Hepatocyte (in vitro differentiated cells): Measurements from ENCODE around the gene FBXO27. TPM values are rescaled to one million over a fixed set of nuclear protein-coding genes. Genes with fewer than 3 reads are reported as not detected.
"Not testable (repeated sequence)": the region's sequence is repeated elsewhere in the genome, so short reads cannot be mapped to it uniquely, and the experiment has no call there.

ENCODE experiments used
- DNase-seq: peaks from one replicate; pipeline ENCODE4 v3.0.0-alpha.2; 2016; ENCODE audit warnings: low spot score
- H2AFZ ChIP-seq: fragments of 200-600 bp; sonication (generic); 2 replicates; pipeline ENCODE4 v1.6.0; 2016; ENCODE audit warnings: antibody characterized with exemption, mild to moderate bottlenecking
- H3K27ac ChIP-seq: fragments of 200-600 bp; sonication (generic); 2 replicates; pipeline ENCODE4 v1.5.1; 2016; ENCODE audit warnings: mild to moderate bottlenecking
- H3K27me3 ChIP-seq: fragments of 200-600 bp; sonication (generic); 2 replicates; pipeline ENCODE4 v1.6.1; 2016
- H3K36me3 ChIP-seq: fragments of 200-600 bp; sonication (generic); replicated peaks from 2 replicates; pipeline ENCODE4 v1.5.1; 2016; ENCODE audit warnings: low read depth; ENCODE audit not compliant: insufficient read depth
- H3K4me1 ChIP-seq: fragments of 200-600 bp; sonication (generic); 2 replicates; pipeline ENCODE4 v1.5.1; 2016; ENCODE audit warnings: mild to moderate bottlenecking, moderate library complexity; ENCODE audit not compliant: insufficient read depth
- H3K4me2 ChIP-seq: fragments of 200-600 bp; sonication (generic); 2 replicates; pipeline ENCODE4 v1.6.0; 2016
- H3K4me3 ChIP-seq: fragments of 200-600 bp; sonication (generic); 2 replicates; pipeline ENCODE4 v1.5.1; 2016; ENCODE audit warnings: mild to moderate bottlenecking
- H3K79me2 ChIP-seq: fragments of 200-600 bp; sonication (generic); 2 replicates; pipeline ENCODE4 v1.6.0; 2017; ENCODE audit warnings: mild to moderate bottlenecking
- H3K9me2 ChIP-seq: fragments of 200-600 bp; sonication (generic); replicated peaks from 2 replicates; pipeline ENCODE4 v1.6.0; 2017; ENCODE audit warnings: mild to moderate bottlenecking; ENCODE audit not compliant: insufficient read depth
- H3K9me3 ChIP-seq: fragments of 200-600 bp; sonication (generic); 2 replicates; pipeline ENCODE4 v1.5.1; 2016; ENCODE audit warnings: low read depth, mild to moderate bottlenecking
- H4K20me1 ChIP-seq: fragments of 200-600 bp; sonication (generic); 2 replicates; pipeline ENCODE4 v1.6.0; 2016; ENCODE audit warnings: mild to moderate bottlenecking; ENCODE audit not compliant: insufficient read depth, poor library complexity, severe bottlenecking
- EZH2 ChIP-seq: fragments of 200-600 bp; sonication (generic); IDR thresholded peaks from 2 replicates; pipeline ENCODE4 v1.6.1; 2016; ENCODE audit warnings: antibody characterized with exemption, mild to moderate bottlenecking, borderline replicate concordance
- EZH2phosphoT487 ChIP-seq: fragments of 200-600 bp; sonication (generic); IDR thresholded peaks from one replicate; pipeline ENCODE4 v1.6.1; 2018; ENCODE audit warnings: antibody characterized with exemption, mild to moderate bottlenecking, low read depth, moderate library complexity; ENCODE audit not compliant: unreplicated experiment, severe bottlenecking
- WGBS: methylation state at CpG from one replicate; pipeline ENCODE4 v1.1.6; 2016; ENCODE audit warnings: low lambda C conversion rate; ENCODE audit errors: missing lambda C conversion rate; 5-methylcytosine and 5-hydroxymethylcytosine counted together
- polyA plus RNA-seq: library from polyadenylated mRNA; unstranded; fragments of >200 nt; fragmentation: Nextera tagmentation; extraction: Ambion mirVana; gene quantifications from 2 replicates; pipeline ENCODE4 v1.2.1, GENCODE V29; 2016
- total RNA-seq: library from RNA; depleted of rRNA; stranded (reverse); fragments of >200 nt; gene quantifications from 2 replicates; pipeline ENCODE4 v1.2.3, GENCODE V29; 2014
- TF ChIP-seq, protein P1 (sequence below): fragments of 200-600 bp; sonication (generic); IDR thresholded peaks from 2 replicates; pipeline ENCODE4 v1.5.1; 2016; ENCODE audit warnings: antibody characterized with exemption, mild to moderate bottlenecking; ENCODE audit not compliant: poor library complexity

Gene FBXO27
- total and polyA plus RNA-seq, 2 experiments from 2014 or later: 6.7 to 11.0 TPM

DNA sequence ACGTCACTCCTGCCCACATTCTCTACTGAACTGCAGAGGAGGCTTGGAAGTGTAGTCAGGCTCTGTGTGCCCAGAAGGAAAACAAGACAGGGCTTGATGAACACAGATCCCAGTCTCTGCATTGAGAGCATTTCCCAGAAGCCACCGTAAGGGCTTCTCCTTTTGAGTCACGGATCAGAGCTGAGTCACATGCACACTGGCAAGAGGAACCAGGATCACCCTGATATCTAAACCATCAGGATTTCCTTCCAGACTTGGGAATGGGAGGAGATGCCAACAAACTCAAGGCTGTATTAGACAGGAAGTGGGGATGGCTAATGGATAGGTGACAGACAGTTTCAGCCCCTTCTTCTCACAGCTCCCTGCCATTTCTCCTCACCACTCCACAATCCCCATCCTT lies 39.1 kb downstream of the FBXO27 start:
- Histone ChIP-seq H3K79me2 (no peaks in the 10 kb centered on the region), H3K27ac (no peak overlapping the region)
- DNase-seq: peak; percentile 34

DNA sequence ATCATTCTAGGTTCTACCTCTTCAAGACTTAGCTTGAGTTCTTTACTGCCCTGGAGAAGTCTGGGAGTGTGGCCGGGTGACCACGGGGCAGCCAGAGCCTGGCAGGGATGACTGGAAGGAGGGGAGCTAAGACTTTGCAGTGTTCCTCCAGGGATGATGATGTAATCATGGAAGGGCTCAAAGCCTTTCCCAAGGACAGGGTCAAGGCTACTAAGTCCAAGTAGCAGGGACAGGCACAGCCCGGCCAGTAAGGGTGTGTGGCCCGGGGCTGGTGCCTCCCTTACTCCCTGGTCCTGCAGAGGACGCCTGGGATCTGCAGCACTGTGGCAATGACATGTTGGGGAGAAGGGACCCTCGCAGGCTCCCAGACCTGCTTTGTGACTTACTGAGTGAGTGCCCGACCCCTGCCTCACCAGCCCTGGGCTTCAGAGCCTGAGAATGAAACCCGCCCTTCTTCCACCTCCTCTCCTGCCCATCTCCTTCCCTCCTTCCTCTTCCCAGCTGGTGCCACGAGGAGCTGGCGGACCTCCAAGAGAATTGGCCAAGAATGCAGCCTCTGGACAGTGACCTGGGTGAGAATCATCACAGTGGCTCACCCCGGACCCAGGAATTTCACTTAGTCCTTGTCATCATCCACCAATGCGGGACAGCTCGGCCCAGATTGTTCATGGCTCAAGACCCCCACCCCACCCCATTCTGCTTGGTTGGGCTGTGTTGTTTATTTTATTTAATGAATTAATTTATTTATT lies 41.2 kb downstream of the FBXO27 start:
- Histone ChIP-seq H4K20me1 (no peaks in the 10 kb centered on the region), H3K9me2 (no peaks in the 10 kb centered on the region), H2AFZ (no peak overlapping the region), H3K4me2 (no peak overlapping the region), H3K9me3 (no peaks in the 10 kb centered on the region), H3K4me1 (peaks cover 21% of the 10 kb centered on the region), H3K36me3 (no peaks in the 10 kb centered on the region), H3K79me2 (no peaks in the 10 kb centered on the region), H3K27ac (no peak overlapping the region), H3K27me3 (no peaks in the 10 kb centered on the region), H3K4me3 (no peak overlapping the region)
- TF ChIP-seq EZH2phosphoT487 (no peak), EZH2 (no peak)
- TF ChIP-seq, protein P1, sequence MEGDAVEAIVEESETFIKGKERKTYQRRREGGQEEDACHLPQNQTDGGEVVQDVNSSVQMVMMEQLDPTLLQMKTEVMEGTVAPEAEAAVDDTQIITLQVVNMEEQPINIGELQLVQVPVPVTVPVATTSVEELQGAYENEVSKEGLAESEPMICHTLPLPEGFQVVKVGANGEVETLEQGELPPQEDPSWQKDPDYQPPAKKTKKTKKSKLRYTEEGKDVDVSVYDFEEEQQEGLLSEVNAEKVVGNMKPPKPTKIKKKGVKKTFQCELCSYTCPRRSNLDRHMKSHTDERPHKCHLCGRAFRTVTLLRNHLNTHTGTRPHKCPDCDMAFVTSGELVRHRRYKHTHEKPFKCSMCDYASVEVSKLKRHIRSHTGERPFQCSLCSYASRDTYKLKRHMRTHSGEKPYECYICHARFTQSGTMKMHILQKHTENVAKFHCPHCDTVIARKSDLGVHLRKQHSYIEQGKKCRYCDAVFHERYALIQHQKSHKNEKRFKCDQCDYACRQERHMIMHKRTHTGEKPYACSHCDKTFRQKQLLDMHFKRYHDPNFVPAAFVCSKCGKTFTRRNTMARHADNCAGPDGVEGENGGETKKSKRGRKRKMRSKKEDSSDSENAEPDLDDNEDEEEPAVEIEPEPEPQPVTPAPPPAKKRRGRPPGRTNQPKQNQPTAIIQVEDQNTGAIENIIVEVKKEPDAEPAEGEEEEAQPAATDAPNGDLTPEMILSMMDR: no peak
- no peak for DNase-seq
- WGBS: 88% methylated on average over 13 of the region's 13 CpGs

More for the DNA sequence above, 39.1 kb downstream of the FBXO27 start:
- H3K36me3 ChIP-seq: no peaks in the 10 kb centered on the region
- H3K4me1 ChIP-seq: peaks cover 21% of the 10 kb centered on the region
- no peaks in the 10 kb centered on the region for H3K9me2 ChIP-seq
- 75% methylated on average over 3 of the region's 3 CpGs for WGBS
- no peak overlapping the region for H3K4me3 ChIP-seq
- H3K9me3 ChIP-seq: no peaks in the 10 kb centered on the region
- H3K27me3 ChIP-seq: no peaks in the 10 kb centered on the region
- H3K4me2 ChIP-seq: no peak overlapping the region
- no peak overlapping the region for H2AFZ ChIP-seq
- TF ChIP-seq EZH2 (no peak), EZH2phosphoT487 (no peak)
- TF ChIP-seq, protein P1: no peak
- H4K20me1 ChIP-seq: no peaks in the 10 kb centered on the region

DNA sequence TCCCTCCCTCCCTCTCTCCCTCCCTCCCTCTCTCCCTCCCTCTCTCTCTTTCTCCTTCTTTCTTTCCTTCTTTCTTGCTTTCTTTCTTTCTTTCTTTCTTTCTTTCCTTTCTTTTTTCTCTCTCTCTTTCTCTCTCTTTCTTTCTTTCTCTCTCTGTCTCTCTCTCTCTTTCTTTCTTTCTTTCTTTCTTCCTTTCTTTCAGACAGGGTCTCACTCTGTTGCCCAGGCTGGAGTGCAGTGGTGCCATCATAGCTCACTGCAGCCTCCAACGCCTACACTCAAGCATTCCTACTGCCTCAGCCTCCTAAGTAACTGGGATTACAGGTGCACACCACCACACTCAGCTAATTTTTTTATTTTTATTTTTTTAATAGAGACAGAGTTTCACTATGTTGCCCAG lies 42.7 kb downstream of the FBXO27 start:
- H3K9me3 ChIP-seq, H3K27me3 ChIP-seq, H3K4me3 ChIP-seq, H3K4me2 ChIP-seq, H4K20me1 ChIP-seq, H3K9me2 ChIP-seq, H3K36me3 ChIP-seq, H3K79me2 ChIP-seq, H2AFZ ChIP-seq, DNase-seq: not testable (repeated sequence)
- Histone ChIP-seq H3K27ac (peak overlapping the region; percentile 69), H3K4me1 (peaks cover 17% of the 10 kb centered on the region)
- 100% methylated on average over 1 of the region's 1 CpG for WGBS

DNA sequence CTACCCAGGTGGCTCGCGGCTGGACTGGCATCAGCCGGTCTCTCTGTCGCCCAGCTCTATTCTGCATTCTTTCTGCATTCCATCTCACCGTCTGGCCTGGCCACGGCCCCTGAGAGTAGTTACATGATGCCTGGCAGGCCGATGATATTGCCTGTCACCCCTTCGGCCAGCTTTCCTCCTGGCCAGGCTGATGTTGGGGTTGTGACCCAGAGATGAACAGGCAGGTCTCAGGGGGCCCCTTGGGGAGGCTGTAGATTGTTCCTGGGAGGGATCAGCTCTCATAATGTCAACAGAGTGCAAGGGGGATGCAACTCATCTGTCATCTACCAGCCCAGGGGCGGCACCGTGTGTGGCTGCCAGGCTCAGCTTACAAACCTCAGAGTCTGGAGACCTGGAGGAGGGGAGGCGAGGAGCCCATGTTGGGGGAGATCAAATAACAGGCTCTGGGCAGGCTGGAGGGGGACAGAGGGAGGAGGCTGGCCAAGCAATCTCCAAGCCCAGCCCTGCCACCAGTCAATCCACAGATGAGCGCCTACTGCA lies 43.2 kb downstream of the FBXO27 start:
- H2AFZ ChIP-seq: peak overlapping the region; percentile 52
- no peaks in the 10 kb centered on the region for H3K79me2 ChIP-seq
- peak; percentile 65 for DNase-seq
- H3K27ac ChIP-seq: peak overlapping the region; percentile 69
- peaks cover 17% of the 10 kb centered on the region for H3K4me1 ChIP-seq
- WGBS: 32% methylated on average over 11 of the region's 12 CpGs
- H3K36me3 ChIP-seq: no peaks in the 10 kb centered on the region
- TF ChIP-seq EZH2phosphoT487 (no peak), EZH2 (no peak)
- TF ChIP-seq, protein P1: no peak
- H3K4me3 ChIP-seq: no peak overlapping the region
- no peaks in the 10 kb centered on the region for H3K9me3 ChIP-seq
- peak overlapping the region; percentile 37 for H3K4me2 ChIP-seq
- no peaks in the 10 kb centered on the region for H4K20me1 ChIP-seq
- H3K27me3 ChIP-seq: no peaks in the 10 kb centered on the region
- no peaks in the 10 kb centered on the region for H3K9me2 ChIP-seq

DNA sequence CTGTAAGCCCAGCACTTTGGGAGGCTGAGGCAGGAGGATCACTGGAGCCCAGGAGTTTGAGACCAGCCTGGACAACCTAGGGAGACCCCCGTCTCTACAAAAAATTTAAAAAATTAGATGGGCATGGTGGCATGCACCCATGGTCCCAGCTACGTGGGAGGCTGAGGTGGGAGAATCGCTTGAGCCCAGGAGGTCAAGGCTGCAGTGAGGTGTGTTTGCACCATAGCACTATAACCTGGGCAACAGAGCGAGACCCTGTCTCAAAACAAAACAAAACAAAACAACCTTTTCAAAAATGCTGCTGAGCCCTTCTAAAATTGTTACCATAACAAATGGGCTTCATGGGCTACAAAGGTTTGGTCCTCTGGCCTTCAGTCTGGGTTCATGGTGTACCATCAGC lies 43.7 kb downstream of the FBXO27 start:
- peaks cover 17% of the 10 kb centered on the region for H3K4me1 ChIP-seq
- not testable (repeated sequence) for H3K9me2 ChIP-seq, H3K36me3 ChIP-seq, H3K27me3 ChIP-seq, H3K4me3 ChIP-seq, H3K9me3 ChIP-seq, H2AFZ ChIP-seq, DNase-seq, H4K20me1 ChIP-seq, H3K79me2 ChIP-seq, H3K4me2 ChIP-seq
- H3K27ac ChIP-seq: peak overlapping the region; percentile 69
- WGBS: 92% methylated on average over 4 of the region's 4 CpGs

DNA sequence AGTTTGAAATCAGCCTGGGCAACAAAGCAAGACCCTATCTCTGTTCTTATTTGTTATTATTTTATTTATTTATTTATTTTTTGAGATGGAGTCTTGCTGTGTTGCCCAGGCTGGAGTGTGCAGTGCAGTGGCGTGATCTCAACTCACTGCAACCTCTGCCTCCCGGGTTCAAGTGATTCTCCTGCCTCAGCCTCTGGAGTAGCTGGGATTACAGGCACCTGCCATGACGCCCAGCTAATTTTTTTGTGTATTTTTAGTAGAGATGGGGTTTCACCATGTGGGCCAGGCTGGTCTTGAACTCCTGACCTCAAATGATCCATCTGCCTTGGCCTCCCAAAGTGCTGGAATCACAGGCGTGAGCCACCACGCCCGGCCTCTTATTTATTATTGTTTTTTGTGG lies 44.6 kb downstream of the FBXO27 start:
- H3K27ac ChIP-seq, H3K9me2 ChIP-seq, H4K20me1 ChIP-seq, H3K4me3 ChIP-seq, H2AFZ ChIP-seq, DNase-seq, H3K27me3 ChIP-seq, H3K9me3 ChIP-seq, H3K79me2 ChIP-seq, H3K36me3 ChIP-seq, H3K4me2 ChIP-seq: not testable (repeated sequence)
- WGBS: 97% methylated on average over 6 of the region's 6 CpGs
- peaks cover 17% of the 10 kb centered on the region for H3K4me1 ChIP-seq
